Left lobe of liver (tissue), 2 donors: Measurements from ENCODE around the gene GLIPR1L1. TPM values are rescaled to one million over a fixed set of nuclear protein-coding genes. Genes with fewer than 3 reads are reported as not detected.
"Not testable (repeated sequence)": the region's sequence is repeated elsewhere in the genome, so short reads cannot be mapped to it uniquely, and the experiment has no call there.

ENCODE experiments used
- ATAC-seq: fragments of 200-7000 bp; cut with Tn5 transposase; one replicate; pipeline ENCODE4 v1.9.1; 2020; ENCODE audit warnings: mild to moderate bottlenecking, moderate library complexity
- DNase-seq: peaks from one replicate; pipeline ENCODE4 v3.0.0-alpha.2; 2020; ENCODE audit warnings: low spot score
- total RNA-seq: library from RNA; stranded (reverse); gene quantifications from one replicate; pipeline ENCODE4 v1.2.1, GENCODE V29; 2021
- donor health status: DM: no; HTN: no; CAD: no; lungs with moderate emphysema.
- donor health status: DM: no; HTN: yes; CAD: no.

GLIPR1L1 gene
- total RNA-seq, 1 donor from 2014 or later, result not detected

- not testable (repeated sequence) for ATAC-seq, DNase-seq
These were observed 11.7 kb downstream of the GLIPR1L1 start for GRCh38 chr12:75346215-75346614.

DNA sequence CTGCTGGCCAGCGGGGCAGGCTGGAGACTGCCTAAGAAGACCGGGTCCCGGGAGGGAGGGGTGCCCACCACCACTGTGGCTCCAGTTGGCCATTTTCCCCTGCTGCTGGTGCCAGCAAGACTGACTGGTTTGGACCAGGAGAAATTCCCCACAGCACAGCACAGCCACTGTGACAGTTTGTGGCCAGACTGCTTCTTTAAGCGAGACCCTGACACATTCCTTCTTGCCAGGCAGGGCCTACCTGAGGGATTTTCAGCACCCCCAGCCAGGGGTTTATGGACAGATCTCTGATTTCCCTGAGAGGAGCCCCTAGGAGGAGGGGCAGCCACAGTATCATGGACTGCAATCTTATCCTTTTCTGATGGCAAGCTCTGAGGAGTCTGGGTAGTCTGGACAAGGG is 15.5 kb downstream of the GLIPR1L1 start:
- DNase-seq (no peak), ATAC-seq (no peak)

GRCh38 chr12:75350413-75350812 is 15.9 kb downstream of the GLIPR1L1 start:
- DNase-seq (no peak), ATAC-seq (no peak)

DNA sequence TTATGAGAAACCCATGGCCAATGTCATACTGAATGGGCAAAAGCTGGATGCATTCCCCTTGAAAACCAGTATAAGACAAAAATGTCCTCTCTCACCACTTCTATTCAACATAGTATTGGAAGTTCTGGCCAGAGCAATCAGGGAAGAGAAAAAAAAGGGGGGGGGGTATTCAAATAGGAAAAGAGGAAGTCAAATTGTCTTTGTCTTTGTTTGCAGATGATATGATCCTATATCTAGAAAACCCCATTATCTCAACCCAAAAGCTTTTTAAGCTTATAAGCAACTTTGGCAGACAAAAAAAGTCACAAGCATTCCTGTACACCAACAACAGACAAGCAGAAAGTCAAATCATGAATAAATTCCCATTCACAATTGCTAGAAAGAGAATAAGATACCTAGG is 19.5 kb downstream of the GLIPR1L1 start:
- DNase-seq, result no peak
- no peak for ATAC-seq

GRCh38 chr12:75360920-75361319 is 26.4 kb downstream of the GLIPR1L1 start:
- DNase-seq (no peak), ATAC-seq (no peak)

GRCh38 chr12:75361408-75361807 is 26.9 kb downstream of the GLIPR1L1 start:
- ATAC-seq (no peak), DNase-seq (no peak)

GRCh38 chr12:75364919-75365318 is 30.4 kb downstream of the GLIPR1L1 start:
- DNase-seq (no peak), ATAC-seq (no peak)

- DNase-seq, result no peak
- ATAC-seq, result no peak
These were observed 32.2 kb downstream of the GLIPR1L1 start for GRCh38 chr12:75366629-75367028.

GRCh38 chr12:75374971-75375370 is 40.5 kb downstream of the GLIPR1L1 start:
- no peak for ATAC-seq
- DNase-seq, result no peak

- no peak for ATAC-seq
- DNase-seq, result no peak
These were observed 43.9 kb downstream of the GLIPR1L1 start for GRCh38 chr12:75378354-75378753.

DNA sequence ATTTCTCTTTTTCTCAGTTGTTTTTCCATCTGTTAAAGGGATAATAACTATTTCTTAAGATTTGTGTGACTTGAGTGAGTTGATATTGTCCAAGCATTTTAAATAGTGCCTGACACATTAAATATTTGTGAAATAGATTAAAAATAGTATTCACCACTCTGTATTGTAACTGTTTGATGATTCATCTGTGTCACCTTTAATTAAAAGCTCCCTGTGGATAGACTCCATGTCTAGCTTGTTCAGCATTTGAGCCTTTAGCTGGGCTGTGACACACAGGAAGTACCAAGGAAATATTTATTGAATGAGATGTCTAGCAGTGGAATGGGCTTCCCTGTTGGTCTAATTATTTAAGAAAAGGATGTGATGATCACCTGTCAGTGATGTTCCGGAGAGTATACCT is 54.6 kb downstream of the GLIPR1L1 start:
- DNase-seq (no peak), ATAC-seq (no peak)

DNA sequence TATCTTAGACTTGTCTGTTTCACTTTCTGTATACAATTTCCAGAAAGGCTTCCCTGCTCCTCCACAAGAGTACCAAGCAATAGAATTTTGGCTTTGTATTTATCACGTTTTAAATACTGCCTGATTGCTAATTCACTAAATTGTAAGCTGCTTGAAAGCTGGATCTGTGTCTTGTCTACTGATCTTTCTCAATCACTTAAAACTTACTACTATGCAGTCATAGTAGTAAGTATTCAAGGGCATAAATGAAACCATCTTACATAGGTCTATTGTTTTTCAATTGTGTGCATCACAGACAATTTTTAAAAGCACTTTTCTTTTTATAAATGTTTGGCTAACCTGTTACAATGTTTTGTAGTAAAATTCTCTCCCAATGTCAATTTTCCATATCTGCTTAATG is 55.2 kb downstream of the GLIPR1L1 start:
- ATAC-seq (no peak), DNase-seq (no peak)

DNA sequence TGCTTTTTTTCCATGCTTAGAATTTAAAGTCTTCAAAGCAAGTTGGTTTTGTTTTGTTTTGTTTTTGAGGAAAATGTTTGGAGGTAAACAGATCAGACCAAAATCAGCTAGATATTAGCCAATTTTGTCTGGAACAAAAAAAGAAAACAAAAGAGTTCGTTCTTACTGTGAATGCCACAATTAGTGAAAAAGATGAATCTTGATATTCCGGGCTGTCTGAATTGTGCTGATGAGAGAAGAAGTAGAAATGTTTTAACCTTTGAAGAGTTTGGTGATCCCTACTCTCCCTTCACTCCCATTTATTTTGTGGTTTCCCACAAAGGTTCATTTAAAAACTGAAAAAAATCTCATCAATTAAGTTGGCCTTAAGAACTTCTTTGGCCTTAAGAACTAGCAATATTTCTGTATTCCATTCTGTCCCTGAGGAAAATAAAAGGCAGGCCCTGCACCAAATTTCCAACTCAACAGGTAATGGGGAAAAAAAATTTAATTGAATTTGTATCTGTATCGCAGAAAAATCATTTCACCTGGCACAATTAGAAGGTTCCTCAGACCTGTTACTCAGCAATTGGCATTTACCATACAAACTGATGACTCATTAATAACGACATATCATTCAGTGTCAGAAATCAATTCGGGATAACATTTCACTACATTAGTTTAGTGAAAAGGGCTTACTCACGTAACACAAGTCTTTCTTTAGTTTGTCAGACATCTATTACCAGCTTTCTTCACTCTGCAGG is 55.9 kb downstream of the GLIPR1L1 start:
- ATAC-seq (no peak), DNase-seq (no peak)

DNA sequence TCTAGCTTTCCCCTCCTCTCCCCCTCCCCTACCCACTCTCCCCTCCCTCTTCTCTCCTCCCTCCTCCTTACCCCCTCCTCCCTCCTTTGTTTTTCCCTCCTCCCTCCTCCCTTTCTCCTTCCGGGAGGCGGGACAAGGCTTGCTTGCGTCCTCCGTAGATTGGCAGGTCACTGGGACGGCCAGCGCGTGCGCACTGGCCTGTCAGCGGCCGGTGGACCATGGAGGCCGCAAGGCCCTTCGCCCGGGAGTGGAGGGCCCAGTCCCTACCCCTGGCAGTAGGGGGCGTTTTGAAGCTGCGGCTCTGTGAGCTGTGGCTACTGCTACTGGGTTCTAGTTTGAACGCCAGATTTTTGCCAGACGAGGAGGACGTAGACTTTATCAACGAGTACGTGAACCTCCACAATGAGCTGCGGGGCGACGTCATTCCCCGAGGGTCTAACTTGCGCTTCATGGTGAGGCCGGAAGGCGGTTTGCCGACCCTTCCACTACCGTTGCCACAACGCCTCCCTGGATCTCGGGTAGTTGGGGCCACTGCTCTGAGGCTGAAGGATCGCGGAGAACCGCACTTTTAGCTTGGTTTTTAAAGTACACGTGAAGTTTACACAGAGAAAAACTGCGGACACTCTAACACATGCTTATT is 56.5 kb downstream of the GLIPR1L1 start, which contains the start of gene GLIPR1L2:
TSS of gene GLIPR1L2 (plus strand) at position 191 of the 640 bp plus-strand sequence. CDS start at position 219, 28 bp downstream.
- peak; percentile 99 for ATAC-seq
- DNase-seq, result peak; percentile 97

DNA sequence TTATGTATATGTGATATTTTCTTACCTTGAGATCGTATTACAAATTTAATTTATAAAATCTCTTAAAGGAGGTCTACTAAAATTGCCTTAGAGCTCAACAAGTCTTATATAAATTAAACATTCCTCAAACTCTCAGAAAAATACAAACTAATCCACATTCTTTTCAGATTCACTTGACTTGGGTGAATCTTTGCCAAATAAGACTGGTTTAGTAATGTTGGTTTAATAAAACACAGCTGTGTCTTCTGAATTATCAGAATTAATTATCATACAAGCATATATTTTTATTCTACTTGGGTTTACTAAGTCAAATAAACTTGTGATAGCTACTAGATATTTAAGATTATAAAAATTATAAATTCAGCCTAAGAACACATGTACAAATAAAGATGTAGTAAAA is 69.8 kb downstream of the GLIPR1L1 start:
- ATAC-seq (no peak), DNase-seq (no peak)

DNA sequence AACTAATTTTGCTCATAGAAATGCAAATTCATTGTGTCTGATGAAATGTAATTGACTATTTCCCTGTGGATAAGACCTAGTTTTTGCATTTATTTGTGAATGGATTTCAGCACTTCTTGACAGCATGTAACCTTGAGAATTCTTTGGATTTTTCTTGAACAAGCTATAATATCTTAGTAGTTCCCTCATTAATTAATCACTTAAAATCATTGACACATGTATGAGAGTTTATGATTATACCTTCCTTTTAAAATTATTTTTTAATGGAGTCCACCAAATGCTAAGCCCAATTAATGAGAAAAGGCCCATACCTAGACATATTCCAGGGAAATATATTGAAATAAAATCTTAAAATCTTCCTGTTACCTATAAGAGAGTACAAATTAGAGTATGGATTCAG is 73.2 kb downstream of the GLIPR1L1 start:
- DNase-seq (no peak), ATAC-seq (no peak)

DNA sequence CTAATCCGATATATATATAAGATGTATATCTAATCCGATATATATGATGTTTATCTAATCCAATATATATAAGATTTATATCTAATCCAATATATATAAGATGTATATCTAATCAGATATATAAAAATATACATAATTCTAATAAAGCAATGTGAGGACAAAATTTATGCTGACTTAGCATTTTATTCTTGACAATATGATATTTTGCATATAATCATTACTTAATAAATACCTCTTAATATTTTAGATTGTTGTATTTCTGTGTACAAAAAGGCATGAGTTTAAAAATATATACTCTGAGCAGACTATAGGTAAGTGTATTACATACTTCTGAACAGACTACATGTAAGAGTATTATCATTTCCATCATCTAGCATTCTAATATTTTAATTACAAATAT is 75.4 kb downstream of the GLIPR1L1 start:
- ATAC-seq (no peak), DNase-seq (no peak)

DNA sequence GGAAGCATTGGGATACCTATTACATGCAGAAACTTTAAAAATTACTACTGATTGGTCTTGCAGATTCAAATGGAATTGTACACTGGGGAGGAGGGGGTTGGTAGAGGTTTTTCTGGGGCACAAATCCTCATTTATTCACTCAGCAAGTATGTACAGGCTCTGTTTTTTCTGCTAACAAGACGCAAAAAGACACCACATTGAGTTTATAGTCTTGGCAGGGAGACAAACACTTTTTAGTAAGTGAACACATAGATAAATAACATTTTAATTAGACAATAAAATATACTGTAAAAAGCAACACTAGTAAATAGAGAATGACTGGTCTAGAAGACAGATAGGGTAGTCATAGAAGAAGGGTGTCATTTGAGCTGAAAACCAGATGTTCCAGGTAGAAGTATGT is 80.2 kb downstream of the GLIPR1L1 start:
- DNase-seq (no peak), ATAC-seq (no peak)

GRCh38 chr12:75419841-75420240 is 85.4 kb downstream of the GLIPR1L1 start:
- ATAC-seq, result no peak

More at GRCh38 chr12:75419841-75420240, 85.4 kb downstream of the GLIPR1L1 start:
- DNase-seq, result no peak
